ENCODE data around the gene MBNL2.

Gene MBNL2

DNA sequence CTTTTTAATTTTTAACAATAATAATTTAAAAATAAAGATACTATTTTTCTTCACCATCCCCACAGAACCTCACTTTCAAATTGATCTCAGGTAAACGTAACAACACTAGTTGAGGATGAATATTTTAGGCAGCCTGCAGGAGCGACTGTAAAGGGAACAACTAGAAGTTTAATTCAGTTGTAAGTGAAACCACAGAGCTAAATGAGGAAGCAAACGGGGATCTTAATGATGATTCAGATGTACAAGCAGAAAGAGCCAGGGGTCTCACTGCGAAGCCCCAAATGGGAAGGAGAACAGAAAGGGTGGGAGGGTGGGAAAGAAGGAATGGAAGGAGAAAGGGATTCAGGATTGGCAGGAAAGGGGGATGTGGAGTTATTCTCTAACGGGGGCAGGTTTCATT is 157.3 kb downstream of the MBNL2 start:
- no peaks in the 10 kb centered on the region for H3K36me3 ChIP-seq
- H3K4me3 ChIP-seq (ENCODE audit: low read depth, low read length), result no peak overlapping the region
- DNase-seq, result no peak
- H3K9me3 ChIP-seq, result no peaks in the 10 kb centered on the region
- TF ChIP-seq, protein P1, sequence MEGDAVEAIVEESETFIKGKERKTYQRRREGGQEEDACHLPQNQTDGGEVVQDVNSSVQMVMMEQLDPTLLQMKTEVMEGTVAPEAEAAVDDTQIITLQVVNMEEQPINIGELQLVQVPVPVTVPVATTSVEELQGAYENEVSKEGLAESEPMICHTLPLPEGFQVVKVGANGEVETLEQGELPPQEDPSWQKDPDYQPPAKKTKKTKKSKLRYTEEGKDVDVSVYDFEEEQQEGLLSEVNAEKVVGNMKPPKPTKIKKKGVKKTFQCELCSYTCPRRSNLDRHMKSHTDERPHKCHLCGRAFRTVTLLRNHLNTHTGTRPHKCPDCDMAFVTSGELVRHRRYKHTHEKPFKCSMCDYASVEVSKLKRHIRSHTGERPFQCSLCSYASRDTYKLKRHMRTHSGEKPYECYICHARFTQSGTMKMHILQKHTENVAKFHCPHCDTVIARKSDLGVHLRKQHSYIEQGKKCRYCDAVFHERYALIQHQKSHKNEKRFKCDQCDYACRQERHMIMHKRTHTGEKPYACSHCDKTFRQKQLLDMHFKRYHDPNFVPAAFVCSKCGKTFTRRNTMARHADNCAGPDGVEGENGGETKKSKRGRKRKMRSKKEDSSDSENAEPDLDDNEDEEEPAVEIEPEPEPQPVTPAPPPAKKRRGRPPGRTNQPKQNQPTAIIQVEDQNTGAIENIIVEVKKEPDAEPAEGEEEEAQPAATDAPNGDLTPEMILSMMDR (IDR thresholded peaks at IDR 0.05; ENCODE audit: low read depth, low read length), result no peak
- H3K27me3 ChIP-seq, result no peaks in the 10 kb centered on the region
- no peaks in the 10 kb centered on the region for H3K4me1 ChIP-seq

DNA sequence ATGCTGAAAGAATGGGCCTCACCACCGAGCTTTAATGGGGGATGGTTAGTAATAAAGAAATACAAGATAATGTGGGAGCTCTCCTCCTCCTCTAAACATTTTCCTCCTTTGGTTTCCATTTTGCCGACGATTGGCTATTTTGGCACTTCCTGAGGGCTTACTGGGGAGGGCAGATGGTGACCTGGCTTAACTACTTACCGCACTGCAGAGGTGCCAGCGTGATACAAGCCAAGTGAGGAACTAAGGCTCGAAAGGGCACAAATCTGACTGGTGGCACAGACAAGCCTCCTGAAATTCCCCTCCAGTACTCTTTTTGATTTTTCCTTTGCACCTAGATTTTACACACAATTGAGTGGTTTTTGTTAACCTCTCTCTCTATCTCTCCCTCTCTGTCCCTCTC is 158.6 kb downstream of the MBNL2 start:
- H3K36me3 ChIP-seq, result no peaks in the 10 kb centered on the region

DNA sequence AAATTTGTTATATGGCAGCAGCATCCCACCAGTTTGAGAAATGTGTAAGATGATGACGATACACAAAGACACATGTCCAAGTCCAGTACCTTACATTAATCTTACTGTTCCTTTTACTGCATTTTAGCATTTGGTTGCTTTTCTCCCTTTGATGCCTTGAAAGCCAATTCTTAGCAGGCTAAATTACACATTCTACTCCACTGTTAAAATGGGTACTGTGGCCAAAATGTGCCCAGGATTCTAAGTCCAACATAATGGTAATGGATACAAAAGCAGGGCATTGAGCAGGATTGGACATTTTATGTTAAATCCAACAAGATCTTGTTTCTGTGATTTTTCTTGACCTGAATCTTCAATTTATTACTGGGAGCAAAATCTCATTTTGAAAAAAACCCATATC is 159.1 kb downstream of the MBNL2 start:
- no peaks in the 10 kb centered on the region for H3K36me3 ChIP-seq
- TF ChIP-seq, protein P1 (IDR thresholded peaks at IDR 0.05; ENCODE audit: low read depth, low read length), result no peak
- no peak overlapping the region for H3K4me3 ChIP-seq (ENCODE audit: low read depth, low read length)
- H3K27me3 ChIP-seq, result no peaks in the 10 kb centered on the region
- DNase-seq, result no peak
- no peaks in the 10 kb centered on the region for H3K9me3 ChIP-seq
- no peaks in the 10 kb centered on the region for H3K4me1 ChIP-seq

More for the DNA sequence above, 158.6 kb downstream of the MBNL2 start:
- no peaks in the 10 kb centered on the region for H3K9me3 ChIP-seq
- TF ChIP-seq, protein P1 (IDR thresholded peaks at IDR 0.05; ENCODE audit: low read depth, low read length), result no peak
- H3K4me1 ChIP-seq, result no peaks in the 10 kb centered on the region
- no peak for DNase-seq
- H3K4me3 ChIP-seq (ENCODE audit: low read depth, low read length), result no peak overlapping the region
- no peaks in the 10 kb centered on the region for H3K27me3 ChIP-seq

DNA sequence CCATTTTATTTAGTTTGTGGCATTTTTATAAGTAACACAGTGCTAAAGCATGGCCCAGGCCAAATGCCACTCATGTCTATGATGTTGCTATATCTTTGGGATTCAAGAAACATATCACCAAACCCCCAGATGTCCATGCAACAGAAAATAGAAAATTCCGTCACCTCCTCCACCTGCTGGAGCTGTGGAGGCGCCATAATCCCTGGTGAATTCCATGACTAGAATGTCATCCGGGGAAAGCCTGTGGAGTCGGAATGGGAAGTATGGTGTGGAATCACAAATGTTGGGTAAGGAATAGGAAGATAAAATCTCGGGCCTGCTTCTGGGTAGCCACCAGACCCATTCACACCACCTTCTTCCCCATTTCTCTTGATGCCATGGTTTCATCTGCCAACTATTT is 160.1 kb downstream of the MBNL2 start:
- H3K36me3 ChIP-seq, result no peaks in the 10 kb centered on the region

DNA sequence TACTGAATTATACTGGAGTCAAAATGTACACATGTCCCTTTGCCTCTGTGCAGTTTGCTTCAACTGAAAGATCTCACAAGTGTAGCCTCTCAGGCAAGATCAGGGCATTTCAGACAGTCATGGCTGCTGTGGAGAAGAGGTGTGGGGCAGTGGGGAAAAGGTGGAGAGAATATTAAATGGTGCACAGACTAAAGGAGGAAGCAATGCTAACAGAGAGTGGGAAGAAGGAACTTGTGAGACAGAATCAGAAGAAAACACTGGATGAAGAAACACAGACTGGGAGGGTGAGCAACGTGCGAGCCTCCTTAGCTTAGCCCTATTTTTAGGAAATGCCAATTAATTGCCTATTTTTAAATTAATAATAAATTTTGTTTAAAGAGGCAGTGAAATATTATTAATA is 162.2 kb downstream of the MBNL2 start:
- Histone ChIP-seq H3K27me3 (no peaks in the 10 kb centered on the region), H3K4me3 (ENCODE audit: low read depth, low read length) (no peak overlapping the region), H3K9me3 (no peaks in the 10 kb centered on the region), H3K36me3 (no peaks in the 10 kb centered on the region), H3K4me1 (peaks cover 2% of the 10 kb centered on the region; the same call in 1 of the 2 replicates)
- no peak for DNase-seq
- TF ChIP-seq, protein P1 (IDR thresholded peaks at IDR 0.05; ENCODE audit: low read depth, low read length), result no peak

More for the DNA sequence above, 160.1 kb downstream of the MBNL2 start:
- no peak overlapping the region for H3K4me3 ChIP-seq (ENCODE audit: low read depth, low read length)
- no peaks in the 10 kb centered on the region for H3K27me3 ChIP-seq
- H3K9me3 ChIP-seq, result no peaks in the 10 kb centered on the region
- no peak for DNase-seq
- H3K4me1 ChIP-seq, result no peaks in the 10 kb centered on the region; the same call in 1 of the 2 replicates
- TF ChIP-seq, protein P1 (IDR thresholded peaks at IDR 0.05; ENCODE audit: low read depth, low read length), result no peak

DNA sequence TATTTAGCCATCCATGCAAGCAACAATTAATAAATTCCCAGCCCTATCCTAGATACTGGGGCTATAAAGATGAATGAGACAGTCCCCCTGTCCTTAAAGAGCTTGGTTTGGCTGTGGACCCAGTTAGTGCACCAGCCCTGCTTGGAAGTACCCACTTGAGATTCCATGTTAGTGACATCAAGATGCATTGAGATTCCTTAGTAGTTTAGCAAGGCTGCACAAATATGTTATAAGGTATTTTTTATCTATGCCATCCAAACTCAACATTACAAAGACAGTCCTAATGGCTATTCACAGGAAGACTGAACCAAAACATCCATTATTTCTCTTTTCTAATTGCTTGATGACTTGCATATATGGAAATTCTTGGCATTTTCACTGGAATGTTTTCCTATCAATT is 163.0 kb downstream of the MBNL2 start:
- TF ChIP-seq, protein P1 (IDR thresholded peaks at IDR 0.05; ENCODE audit: low read depth, low read length), result no peak
- H3K4me3 ChIP-seq (ENCODE audit: low read depth, low read length), result no peak overlapping the region
- peaks cover 2% of the 10 kb centered on the region; the same call in 1 of the 2 replicates for H3K4me1 ChIP-seq
- H3K9me3 ChIP-seq, result no peaks in the 10 kb centered on the region
- DNase-seq, result no peak
- no peaks in the 10 kb centered on the region for H3K36me3 ChIP-seq
- no peaks in the 10 kb centered on the region for H3K27me3 ChIP-seq
